H1 (cell line): ENCODE data around the gene NELFCD. TPM values are rescaled to one million over a fixed set of nuclear protein-coding genes. Genes with fewer than 3 reads are reported as not detected.

Experiments
- CTCF ChIA-PET: fragments of 300-600 bp; sonication (Branson Sonifier 250); formaldehyde crosslinking; loops from one replicate; lab custom pipeline; 2021; ENCODE audit not compliant: partially characterized antibody; lab: Charles Lee
- POLR2A ChIA-PET: fragments of 300-600 bp; sonication (Branson Sonifier 250); formaldehyde crosslinking; loops from one replicate; lab custom pipeline; 2021; ENCODE audit warnings: inconsistent platforms; ENCODE audit not compliant: partially characterized antibody; lab: Charles Lee
- DNase-seq, 2 experiments: peaks; one replicate each; pipeline versions ENCODE4 v3.0.0 to v3.0.0-alpha.2; 2010 to 2022; ENCODE audit warnings: low spot score in 2 of 2, low read depth in 1 of 2, mixed read lengths in 1 of 2
- FAIRE-seq: peaks from 2 replicates; lab custom pipeline; 2011; peaks lifted over from hg19 to GRCh38; lab: Jason Lieb, UNC
- H2AFZ ChIP-seq: 2 replicates; pipeline ENCODE4 v1.8.1; 2012; ENCODE audit warnings: low read length, inconsistent platforms
- H2AK5ac ChIP-seq: 2 replicates; pipeline ENCODE4 v1.6.1; 2013; ENCODE audit warnings: low read depth, low read length
- H2BK120ac ChIP-seq: replicated peaks from 2 replicates; pipeline ENCODE3; 2013; ENCODE audit warnings: low read depth, low read length, inconsistent platforms
- H2BK12ac ChIP-seq: 2 replicates; pipeline ENCODE4 v1.6.1; 2013; ENCODE audit warnings: low read depth, low read length
- H2BK15ac ChIP-seq: 2 replicates; pipeline ENCODE4 v1.6.1; 2013; ENCODE audit warnings: low read length
- H2BK20ac ChIP-seq: 2 replicates; pipeline ENCODE4 v1.6.1; 2013; ENCODE audit warnings: low read length
- H2BK5ac ChIP-seq: 2 replicates; pipeline ENCODE4 v1.6.1; 2013; ENCODE audit warnings: low read depth, low read length
- H3K14ac ChIP-seq: 2 replicates; pipeline ENCODE4 v1.6.1; 2013; ENCODE audit warnings: inconsistent platforms; ENCODE audit not compliant: insufficient read length
- H3K18ac ChIP-seq: 2 replicates; pipeline ENCODE4 v1.6.1; 2013; ENCODE audit warnings: low read length; ENCODE audit errors: extremely low read depth
- H3K23ac ChIP-seq: 2 replicates; pipeline ENCODE4 v1.6.1; 2013; ENCODE audit warnings: inconsistent platforms; ENCODE audit not compliant: insufficient read length
- H3K23me2 ChIP-seq: 2 replicates; pipeline ENCODE4 v1.6.1; 2013; ENCODE audit warnings: low read depth, low read length
- H3K27ac ChIP-seq: 2 replicates; pipeline ENCODE4 v1.6.1; 2011; ENCODE audit warnings: low read depth, low read length, inconsistent platforms
- H3K27me3 ChIP-seq, 4 experiments: replicated peaks in 1 of 4; 1 replicate in 1 of 4; 2 replicates in 3 of 4; pipeline versions ENCODE4 v1.6.1 to v1.8.1; 2011 to 2013; ENCODE audit warnings: low read length in 3 of 4, mild to moderate bottlenecking in 3 of 4, inconsistent platforms in 2 of 4, mixed read lengths in 2 of 4, moderate library complexity in 1 of 4; ENCODE audit not compliant: control insufficient read depth in 3 of 4, insufficient read depth in 3 of 4; ENCODE audit errors: extremely low read depth in 1 of 4
- H3K36me3 ChIP-seq, 4 experiments: 2 replicates each; pipeline versions ENCODE4 v1.6.1 to v1.8.1; 2011 to 2013; ENCODE audit warnings: mild to moderate bottlenecking in 4 of 4, low read length in 3 of 4, moderate library complexity in 2 of 4, control low read depth in 1 of 4, inconsistent platforms in 1 of 4; ENCODE audit not compliant: insufficient read depth in 4 of 4, control insufficient read depth in 2 of 4
- H3K4ac ChIP-seq: replicated peaks from 2 replicates; pipeline ENCODE3; 2013; ENCODE audit warnings: low read length, low read depth, mixed read lengths, inconsistent platforms; ENCODE audit not compliant: insufficient read length
- H3K4me1 ChIP-seq, 4 experiments: replicated peaks in 1 of 4; 1 replicate in 1 of 4; 2 replicates in 3 of 4; pipeline versions ENCODE4 v1.6.1 to v1.8.1; 2011 to 2013; ENCODE audit warnings: low read length in 3 of 4, inconsistent platforms in 2 of 4, mixed read lengths in 1 of 4; ENCODE audit not compliant: insufficient read depth in 4 of 4, control insufficient read depth in 3 of 4
- H3K4me2 ChIP-seq, 2 experiments: 2 replicates each; pipeline versions ENCODE4 v1.6.1 to v1.8.1; 2011 to 2013; ENCODE audit warnings: low read depth in 2 of 2, low read length in 2 of 2, control low read depth in 1 of 2, inconsistent platforms in 1 of 2, mild to moderate bottlenecking in 1 of 2; ENCODE audit not compliant: insufficient read depth in 1 of 2
- H3K4me3 ChIP-seq, 4 experiments: fragments of 200-600, 300-600 bp in 1 of 4; sonication (generic), shearing (Covaris generic), sonication (Bioruptor Twin) in 1 of 4; 2 replicates each; pipeline versions ENCODE4 v1.5.1 to v1.8.1; 2011 to 2016; ENCODE audit warnings: low read length in 4 of 4, low read depth in 3 of 4, control low read depth in 2 of 4, inconsistent platforms in 2 of 4, mild to moderate bottlenecking in 2 of 4, mixed read lengths in 1 of 4, moderate library complexity in 1 of 4; ENCODE audit not compliant: insufficient read depth in 2 of 4; ENCODE audit errors: extremely low read depth in 1 of 4
- H3K56ac ChIP-seq: replicated peaks from 2 replicates; pipeline ENCODE3; 2013; ENCODE audit warnings: low read depth, mild to moderate bottlenecking, mixed read lengths, low read length, inconsistent platforms; ENCODE audit not compliant: insufficient read length
- H3K79me1 ChIP-seq: 2 replicates; pipeline ENCODE4 v1.6.1; 2013; ENCODE audit warnings: low read depth, low read length, control low read depth
- H3K79me2 ChIP-seq, 2 experiments: 2 replicates each; pipeline versions ENCODE4 v1.6.1 to v1.8.1; 2012 to 2013; ENCODE audit warnings: low read length in 2 of 2, mild to moderate bottlenecking in 2 of 2, inconsistent platforms in 1 of 2; ENCODE audit not compliant: insufficient read depth in 2 of 2, control insufficient read depth in 1 of 2
- H3K9ac ChIP-seq, 4 experiments: replicated peaks in 1 of 4; 1 replicate in 1 of 4; 2 replicates in 3 of 4; pipeline versions ENCODE4 v1.6.1 to v1.8.1; 2011 to 2013; ENCODE audit warnings: low read depth in 3 of 4, low read length in 3 of 4, control low read depth in 2 of 4, mild to moderate bottlenecking in 2 of 4, moderate library complexity in 2 of 4, inconsistent platforms in 1 of 4; ENCODE audit errors: extremely low read depth in 1 of 4
- H3K9me3 ChIP-seq, 2 experiments: 2 replicates each; pipeline versions ENCODE4 v1.6.1 to v1.8.1; 2012 to 2013; ENCODE audit warnings: mild to moderate bottlenecking in 2 of 2, moderate library complexity in 2 of 2, control low read depth in 1 of 2, inconsistent platforms in 1 of 2, low read depth in 1 of 2, low read length in 1 of 2, mixed read lengths in 1 of 2; ENCODE audit not compliant: insufficient read depth in 2 of 2
- H4K20me1 ChIP-seq, 2 experiments: replicated peaks in 1 of 2; 2 replicates each; pipeline versions ENCODE3 to v1.8.1; 2011 to 2013; ENCODE audit warnings: inconsistent platforms in 2 of 2, low read length in 2 of 2, mild to moderate bottlenecking in 1 of 2; ENCODE audit not compliant: insufficient read depth in 2 of 2, control insufficient read depth in 1 of 2
- H4K5ac ChIP-seq: 2 replicates; pipeline ENCODE4 v1.6.1; 2013; ENCODE audit warnings: low read length, low read depth, mixed read lengths, inconsistent platforms; ENCODE audit not compliant: insufficient read length
- H4K8ac ChIP-seq: 2 replicates; pipeline ENCODE4 v1.8.0; 2013; ENCODE audit warnings: mild to moderate bottlenecking, moderate library complexity, low read length, inconsistent platforms; ENCODE audit not compliant: insufficient read depth; ENCODE audit errors: extremely low read depth
- H4K91ac ChIP-seq: replicated peaks from 2 replicates; pipeline ENCODE3; 2013; ENCODE audit warnings: low read length, mixed read lengths, inconsistent platforms; ENCODE audit not compliant: insufficient read length
- BRCA1 ChIP-seq: IDR thresholded peaks from 2 replicates; pipeline ENCODE4 v1.6.1; 2012; ENCODE audit warnings: low read depth, low read length, improper control_type of control experiment
- CBX5 ChIP-seq: fragments of 300-800, 300-1000 bp; sonication (generic); IDR thresholded peaks from 2 replicates; pipeline ENCODE4 v1.7.1; 2016; ENCODE audit warnings: antibody characterized with exemption, low read length, low read depth
- CBX8 ChIP-seq: fragments of 300-800, 300-1000 bp; sonication (generic); IDR thresholded peaks from 2 replicates; pipeline ENCODE4 v1.7.1; 2016; ENCODE audit warnings: low read depth, low read length, borderline replicate concordance
- EGR1 ChIP-seq: IDR thresholded peaks from 2 replicates; pipeline ENCODE4 v1.6.1; 2011; ENCODE audit warnings: low read depth, low read length, borderline replicate concordance
- EZH2 ChIP-seq: fragments of 200-600 bp; sonication (generic); IDR thresholded peaks from 2 replicates; pipeline ENCODE4 v1.7.1; 2012; ENCODE audit warnings: low read depth, mild to moderate bottlenecking, moderate library complexity, low read length, inconsistent platforms; ENCODE audit not compliant: severe bottlenecking
- GABPA ChIP-seq: IDR thresholded peaks from 2 replicates; pipeline ENCODE4 v1.6.1; 2011; ENCODE audit warnings: mild to moderate bottlenecking, low read length, moderate library complexity, borderline replicate concordance; ENCODE audit not compliant: insufficient read depth
- HDAC2 ChIP-seq, 2 experiments: fragments of 300-600 bp in 1 of 2; sonication (generic) in 1 of 2; IDR thresholded peaks; 2 replicates each; pipeline ENCODE4 v1.6.1; 2011 to 2012; ENCODE audit warnings: low read depth in 2 of 2, low read length in 2 of 2, mild to moderate bottlenecking in 2 of 2, moderate library complexity in 2 of 2, borderline replicate concordance in 1 of 2, inconsistent platforms in 1 of 2
- KDM1A ChIP-seq: fragments of 200-600, 300-600 bp; sonication (generic); IDR thresholded peaks from 2 replicates; pipeline ENCODE4 v1.7.1; 2016; ENCODE audit warnings: mild to moderate bottlenecking, low read length, borderline replicate concordance
- KDM5A ChIP-seq: fragments of 200-600 bp; IDR thresholded peaks from 2 replicates; pipeline ENCODE4 v1.7.1; 2012; ENCODE audit warnings: mild to moderate bottlenecking, low read length, inconsistent platforms, mixed read lengths
- SAP30 ChIP-seq: fragments of 300-600 bp; sonication (generic); IDR thresholded peaks from 2 replicates; pipeline ENCODE4 v1.7.1; 2012; ENCODE audit warnings: low read length, moderate library complexity, mild to moderate bottlenecking, inconsistent platforms; ENCODE audit not compliant: insufficient read depth, insufficient replicate concordance
- SIRT6 ChIP-seq: IDR thresholded peaks from one replicate; pipeline ENCODE4 v1.7.1; 2012; ENCODE audit warnings: low read length, inconsistent platforms
- SIX5 ChIP-seq: IDR thresholded peaks from 2 replicates; pipeline ENCODE4 v1.6.1; 2011; ENCODE audit warnings: mild to moderate bottlenecking, low read depth, low read length
- TEAD4 ChIP-seq: IDR thresholded peaks from 2 replicates; pipeline ENCODE4 v1.6.1; 2012; ENCODE audit warnings: low read depth, low read length, inconsistent platforms, mixed read lengths
- WGBS, 2 experiments: shearing (Covaris generic) in 1 of 2; methylation state at CpG; one replicate each; pipeline versions ENCODE4 v1.1.6 to v1.1.7; 2013 to 2015; ENCODE audit warnings: low lambda C conversion rate in 2 of 2, mixed read lengths in 2 of 2, inconsistent platforms in 1 of 2, low coverage in 1 of 2, missing lambda C conversion rate in 1 of 2; ENCODE audit not compliant: insufficient replicate concordance in 2 of 2, insufficient coverage in 1 of 2, insufficient read length in 1 of 2; ENCODE audit errors: extremely low coverage in 1 of 2, missing lambda C conversion rate in 1 of 2; 5-methylcytosine and 5-hydroxymethylcytosine counted together
- polyA plus RNA-seq, 7 experiments: library from polyadenylated mRNA; depleted of rRNA in 3 of 7; stranded (reverse) in 5 of 7; unstranded in 2 of 7; fragments of >200 nt in 5 of 7; fragments of 200-250 nt in 2 of 7; gene quantifications; 1 replicate in 5 of 7; 2 replicates in 1 of 7; 4 replicates in 1 of 7; pipeline versions ENCODE4 v1.2.1 to v1.2.3, GENCODE V29; 2011 to 2013; ENCODE audit warnings: missing spikeins in 2 of 7, mixed read lengths in 2 of 7
- total RNA-seq: library from RNA; stranded (reverse); fragmentation: NEBNext Ultra II Directional; extraction: Animal tissue kit (Norgen Biotek cat#: 25700); gene quantifications from 2 replicates; pipeline ENCODE4 v1.2.1, GENCODE V29; 2021

The NELFCD gene
- total and polyA plus RNA-seq, 2 of the 8 experiments (the other 6 are each of a cell fraction or from before 2014, with no cell fraction given), result 35.5 to 59.6 TPM

- no peak overlapping the region; the same call in 1 of the 2 replicates for H2AK5ac ChIP-seq
- no peak overlapping the region for H3K4me2 ChIP-seq
- no peaks in the 10 kb centered on the region for H3K36me3 ChIP-seq
- H3K9ac ChIP-seq, result no peak overlapping the region
- H4K5ac ChIP-seq, result no peak overlapping the region
- no peak overlapping the region for H2AFZ ChIP-seq
- H3K4me1 ChIP-seq, result peaks cover 0 to 3% (median 0%) of the 10 kb centered on the region in 4 experiments; a peak in 2 of 7 replicates
- no peaks in the 10 kb centered on the region for H4K20me1 ChIP-seq
- no peak for FAIRE-seq
- no peak overlapping the region for H3K14ac ChIP-seq
- no peaks in the 10 kb centered on the region for H3K23me2 ChIP-seq
- TF ChIP-seq EGR1 (no peak), SIRT6 (no peak), SIX5 (no peak), KDM5A (no peak), EZH2 (no peak), GABPA (no peak), CBX8 (no peak), KDM1A (no peak), CBX5 (no peak), SAP30 (no peak), TEAD4 (no peak), BRCA1 (no peak), HDAC2 (IDR thresholded peaks at IDR 0.05; ENCODE audit: borderline replicate concordance in 1 of 2, low read depth in 2 of 2, low read length in 2 of 2) (no peak)
- no peak overlapping the region for H3K4me3 ChIP-seq
- H2BK15ac ChIP-seq, result no peak overlapping the region
- H4K8ac ChIP-seq, result no peak overlapping the region
- no peak overlapping the region for H4K91ac ChIP-seq
- H2BK5ac ChIP-seq, result no peak overlapping the region
- no peak overlapping the region for H3K27ac ChIP-seq
- no peaks in the 10 kb centered on the region for H3K27me3 ChIP-seq
- POLR2A ChIA-PET, result interaction anchor here (0.7 to 1.3 kb wide), 2 partner anchors 56 to 302 kb away, joined by 3 read pairs; partner anchors contain the start of gene ATP5F1E
- H3K9me3 ChIP-seq, result no peaks in the 10 kb centered on the region
- WGBS, 2 experiments, result 91% methylated on average over 3 of the region's 3 CpGs; no CpG with 5 or more reads in 1 of the 2 experiments
- CTCF ChIA-PET, result interaction anchor here (0.7 to 1.6 kb wide), 4 partner anchors 55 to 183 kb away, joined by 3 to 5 read pairs (median 4); partner anchors contain the start of gene ATP5F1E
- no peak overlapping the region for H2BK20ac ChIP-seq
- H3K4ac ChIP-seq, result no peak overlapping the region
- H2BK120ac ChIP-seq, result no peak overlapping the region
- H3K23ac ChIP-seq, result no peak overlapping the region
- no peaks in the 10 kb centered on the region for H3K79me2 ChIP-seq
- no peak overlapping the region for H3K18ac ChIP-seq
- peak in 1 of 2 experiments; percentile 27 for DNase-seq
- no peak overlapping the region for H3K56ac ChIP-seq
- no peaks in the 10 kb centered on the region for H3K79me1 ChIP-seq
- H2BK12ac ChIP-seq, result no peak overlapping the region
Measured at GRCh38 chr20:58976061-58976730, 4.9 kb upstream of the NELFCD start.
